ENCODE measurements around the gene DYNLRB1.

DNA sequence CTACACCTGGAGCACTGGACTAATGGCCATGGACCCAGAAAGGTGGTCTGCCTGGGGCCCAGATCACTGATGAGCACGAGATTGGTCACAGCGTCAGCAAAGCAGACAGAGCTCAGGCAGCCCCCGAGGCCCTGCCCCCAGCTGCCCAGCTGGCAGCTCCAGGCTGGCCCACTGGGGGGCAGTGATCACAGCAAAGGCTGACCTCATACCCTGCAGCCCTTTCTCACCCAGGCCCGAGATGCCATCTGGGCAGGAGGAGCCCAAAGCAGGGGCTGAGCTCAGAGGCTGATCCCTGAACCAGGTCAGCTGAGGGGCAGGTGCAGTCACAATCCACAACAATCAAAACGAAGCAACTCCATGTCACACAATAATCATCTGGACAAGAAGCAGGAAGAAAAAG, 46.4 kb downstream of the DYNLRB1 start:
- no peak for TF ChIP-seq POLR2A (IDR thresholded peaks at IDR 0.05)
- TF ChIP-seq CTCF (IDR thresholded peaks at IDR 0.05) = no peak
- TF ChIP-seq POLR2AphosphoS5 (IDR thresholded peaks at IDR 0.05; ENCODE audit: insufficient read depth in 1 of 2, low read depth in 1 of 2) = no peak

Measured in vagina (tissue), 2 donors.